HFF-Myc (cell line): ENCODE data around the gene KCTD15.

ENCODE experiments used
- DNase-seq: peaks from one replicate; pipeline ENCODE4 v3.0.0-alpha.2; 2011; ENCODE audit warnings: low read depth; ENCODE audit errors: extremely low read depth
- H3K4me3 ChIP-seq: replicated peaks from 2 replicates; pipeline ENCODE4 v1.5.1; 2011; ENCODE audit warnings: low read depth, mild to moderate bottlenecking, control low read depth, low read length
- CTCF ChIP-seq: IDR thresholded peaks from 2 replicates; pipeline ENCODE4 v1.5.1; 2012; ENCODE audit warnings: mild to moderate bottlenecking, low read depth, low read length, control low read depth; ENCODE audit errors: missing control alignments

Gene KCTD15

DNA sequence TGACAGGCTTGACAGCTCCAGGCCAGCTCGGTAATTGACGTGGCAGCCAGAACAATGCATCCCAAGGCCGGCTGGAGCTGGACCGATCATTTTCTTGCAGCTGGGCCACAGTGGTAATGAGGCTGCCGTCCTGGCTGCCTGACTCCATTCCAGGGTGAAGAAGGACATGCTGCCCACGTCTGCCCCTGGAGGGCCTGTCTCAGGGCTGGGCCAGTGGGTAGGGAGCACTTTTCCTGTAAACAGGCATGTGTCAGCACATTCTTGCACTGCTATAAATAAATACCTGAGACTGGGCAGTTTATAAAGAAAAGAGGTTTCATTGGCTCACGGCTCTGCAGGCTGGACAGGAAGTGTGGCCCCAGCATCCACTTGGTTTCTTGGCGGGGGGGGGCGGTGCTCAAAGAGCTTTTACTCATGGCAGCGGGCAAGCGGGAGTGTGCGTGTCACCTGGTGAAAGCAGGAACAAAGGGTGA is 38.1 kb upstream of the KCTD15 start:
- H3K4me3 ChIP-seq: no peak overlapping the region
- TF ChIP-seq CTCF: no peak
- DNase-seq: no peak

GRCh38 chr19:33759356-33759755 is 37.3 kb upstream of the KCTD15 start:
- DNase-seq: no peak
- TF ChIP-seq CTCF: no peak
- no peak overlapping the region for H3K4me3 ChIP-seq

- TF ChIP-seq CTCF: no peak
- H3K4me3 ChIP-seq: no peak overlapping the region
- DNase-seq: no peak
Measured at GRCh38 chr19:33763633-33764371, 32.9 kb upstream of the KCTD15 start.

- TF ChIP-seq CTCF: no peak
- no peak for DNase-seq
- no peak overlapping the region for H3K4me3 ChIP-seq
Measured at GRCh38 chr19:33766623-33767022, 30.0 kb upstream of the KCTD15 start.

DNA sequence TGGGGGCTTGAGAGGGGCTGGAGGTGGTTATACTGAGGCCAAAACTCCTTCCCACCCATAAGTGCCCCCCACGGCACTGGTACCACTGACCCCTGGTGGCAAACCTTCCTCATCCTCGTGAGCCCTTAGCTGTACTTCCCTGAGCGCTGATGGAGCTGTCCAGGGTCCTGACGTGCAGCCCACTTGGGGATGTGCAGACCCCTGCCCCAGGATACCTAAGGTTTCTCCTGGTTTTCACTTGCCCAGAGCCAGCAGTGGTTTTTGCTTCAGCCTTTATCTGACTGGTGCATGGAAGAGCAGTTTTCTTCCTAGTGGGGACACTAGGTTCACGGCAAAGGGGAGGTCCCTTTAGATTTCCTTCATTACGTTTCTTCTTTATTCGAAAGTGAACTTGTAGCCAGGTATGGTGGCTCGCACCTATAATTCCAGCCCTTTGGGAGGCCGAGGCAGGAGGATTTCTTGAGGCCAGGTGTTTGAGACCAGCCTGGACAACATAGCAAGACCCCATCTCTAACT is 28.7 kb upstream of the KCTD15 start:
- peak; percentile 38 for TF ChIP-seq CTCF
- DNase-seq: no peak
- H3K4me3 ChIP-seq: no peak overlapping the region

DNA sequence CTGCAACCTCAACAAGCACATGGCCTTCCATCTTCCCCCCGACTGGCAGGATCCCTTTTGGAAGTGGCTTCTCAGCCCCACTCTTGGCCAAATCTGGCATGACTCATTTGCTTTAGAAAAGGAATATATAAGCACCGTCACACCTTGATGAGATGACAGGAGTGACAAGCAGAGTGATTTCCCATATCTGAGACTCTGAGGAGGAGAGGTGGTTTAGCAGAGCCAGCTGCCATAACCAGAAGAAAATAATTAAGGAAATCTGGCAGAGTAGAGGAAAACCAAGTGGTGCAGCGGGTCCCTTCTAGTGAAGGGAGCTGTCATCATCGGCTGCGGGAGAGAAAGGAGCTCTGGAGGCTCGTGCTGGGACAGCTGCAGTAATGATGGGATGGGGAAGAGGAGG is 27.5 kb upstream of the KCTD15 start:
- TF ChIP-seq CTCF: no peak
- DNase-seq: no peak
- no peak overlapping the region for H3K4me3 ChIP-seq
